Measurements from ENCODE around the gene EMCN. TPM values are rescaled to one million over a fixed set of nuclear protein-coding genes. Genes with fewer than 3 reads are reported as not detected.

The EMCN gene
- total and polyA plus RNA-seq, 2 of the 8 experiments (the other 6 are each of a cell fraction or from before 2014, with no cell fraction given) = not detected

- TF ChIP-seq CHD7 (IDR thresholded peaks at IDR 0.05; ENCODE audit: insufficient replicate concordance, low read length) = no peak
- no peak for TF ChIP-seq CHD2 (IDR thresholded peaks at IDR 0.05; ENCODE audit: low read length)
- no peak for TF ChIP-seq SAP30 (IDR thresholded peaks at IDR 0.05; ENCODE audit: insufficient read depth, insufficient replicate concordance, low read length)
- TF ChIP-seq ASH2L (IDR thresholded peaks at IDR 0.05; ENCODE audit: low read length) = no peak
Observed at GRCh38 chr4:100566396-100566795, 48.6 kb upstream of the EMCN start (continued).
